KBM-7 (cell line): Measurements from ENCODE around the gene EWSR1.
"Not testable (repeated sequence)": the region's sequence is repeated elsewhere in the genome, so short reads cannot be mapped to it uniquely, and the experiment has no call there.

Experiments
- DNase-seq: peaks from one replicate; pipeline ENCODE4 v3.0.0-alpha.2; 2015
- in situ Hi-C: fragments of 300-500 bp; cut with MboI; formaldehyde crosslinking; loops from 2 replicates; pipeline ENCODE4 v1.14.3; 2020; ENCODE audit warnings: low sequenced_read_pairs, low pct_unique_long_range_greater_than_20kb, mixed read lengths

Gene EWSR1

GRCh38 chr22:29267858-29268510, at the start of gene EWSR1, which contains the start of gene RHBDD3:
TSS of gene EWSR1 (plus strand) at chr22:29268268. CDS start at chr22:29268337, 69 bp downstream.
TSS of gene RHBDD3 (minus strand) at chr22:29267981. CDS start at chr22:29265626, 2,355 bp downstream.
- peak; percentile 93 for DNase-seq
- in situ Hi-C loops, result no loop called here

DNA sequence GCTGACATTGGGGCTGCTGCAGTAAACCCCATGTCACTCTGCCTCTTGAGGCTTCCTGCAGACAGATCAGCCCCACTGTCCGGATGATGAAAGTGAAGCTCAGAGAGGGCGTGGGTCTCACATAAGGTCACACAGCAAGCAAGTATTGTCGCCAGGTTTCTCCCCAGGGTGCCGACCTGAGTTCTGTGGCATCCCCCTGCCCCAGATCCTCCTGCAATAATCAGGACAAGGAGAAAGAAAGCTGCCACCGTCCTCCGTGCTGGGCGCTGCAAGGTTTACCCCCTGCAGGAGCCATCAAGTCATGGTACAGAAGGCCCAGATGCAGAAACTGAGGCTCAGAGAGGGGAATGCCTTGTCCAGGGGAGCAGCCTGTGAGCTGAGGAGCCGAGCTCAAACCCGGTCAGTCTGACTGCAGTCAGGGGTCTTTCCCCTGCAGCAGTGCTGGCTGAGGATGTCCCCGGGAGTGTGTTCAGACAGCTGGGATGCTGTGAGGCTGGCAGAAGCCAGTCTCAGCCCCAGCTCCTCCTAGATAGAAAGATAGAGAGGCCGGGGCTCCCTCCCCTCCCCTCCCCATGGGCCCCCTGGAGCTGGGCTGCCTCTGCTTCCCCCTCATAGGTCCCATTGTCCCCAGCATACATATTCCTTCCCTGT, 49.2 kb upstream of the EWSR1 start:
- in situ Hi-C loops, result no loop called here
- no peak for DNase-seq

- in situ Hi-C loops, DNase-seq: not testable (repeated sequence)
Measured at GRCh38 chr22:29219409-29219782, 48.7 kb upstream of the EWSR1 start.

DNA sequence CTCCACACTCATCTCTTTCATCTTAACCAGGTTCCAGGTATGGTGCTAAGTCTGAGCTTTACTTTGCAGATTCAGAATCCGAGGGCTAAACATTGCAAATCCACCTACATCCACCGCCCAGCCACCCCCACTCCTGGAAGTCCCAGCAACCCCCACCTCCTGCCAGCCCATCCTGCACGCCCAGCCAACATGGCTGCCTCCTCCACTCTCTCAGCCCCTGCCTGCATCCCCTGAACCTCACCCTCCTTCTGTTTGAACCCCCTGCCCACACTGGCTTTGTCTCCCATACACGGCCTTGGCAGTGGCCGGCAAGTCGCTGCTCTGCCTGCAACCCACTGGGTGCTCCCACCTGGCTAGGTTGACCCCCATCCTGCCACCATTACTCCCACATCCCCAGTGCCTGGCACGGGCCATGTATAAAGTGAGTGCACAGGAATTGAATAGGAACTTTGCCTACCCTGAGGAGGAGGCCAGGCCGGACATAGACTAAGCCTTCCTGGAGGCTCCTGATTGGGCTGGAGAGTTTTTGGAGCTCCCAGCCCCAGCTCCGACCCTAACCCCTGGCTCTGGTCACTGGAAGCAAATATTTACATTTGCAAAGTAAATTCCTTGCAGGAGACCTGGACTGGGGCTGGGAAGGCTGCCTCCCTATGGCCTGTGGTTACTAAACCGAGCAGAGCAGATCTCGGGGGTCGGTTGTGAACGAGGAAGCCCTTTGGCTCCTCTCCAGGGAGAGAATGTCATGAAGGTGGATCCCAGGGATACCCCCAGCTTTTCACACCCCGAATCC, 48.0 kb upstream of the EWSR1 start:
- in situ Hi-C loops, result no loop called here
- DNase-seq, result no peak

- DNase-seq, result no peak
- in situ Hi-C loops, result no loop called here
Measured at GRCh38 chr22:29224121-29224858, 43.8 kb upstream of the EWSR1 start.

DNA sequence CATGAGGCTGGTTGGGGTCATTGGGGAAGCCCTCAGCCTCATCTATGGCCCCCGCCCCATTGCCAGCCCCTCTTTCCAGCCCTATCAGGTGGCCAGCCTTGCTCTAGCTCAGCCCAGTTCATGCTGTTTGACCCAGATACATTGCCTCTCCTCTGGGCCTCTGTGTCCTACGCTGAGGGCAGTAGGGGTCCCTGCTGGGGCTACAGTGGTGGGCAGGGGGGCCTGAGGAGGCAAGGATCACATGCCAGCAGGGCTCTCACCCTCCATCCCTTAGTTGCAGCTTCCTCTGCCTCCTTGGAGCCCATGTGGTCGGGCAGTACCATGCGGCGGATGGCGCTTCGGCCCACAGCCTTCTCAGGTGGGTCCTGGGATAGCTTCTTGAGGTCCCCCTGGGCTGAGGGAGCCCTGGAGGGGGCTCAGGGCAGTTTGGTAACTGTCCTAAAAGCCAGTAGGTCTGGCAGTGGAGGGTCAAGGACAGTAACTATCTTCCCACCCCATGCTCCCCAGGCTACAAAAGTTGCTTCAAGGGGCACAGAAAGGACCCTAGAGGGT, 43.1 kb upstream of the EWSR1 start:
- in situ Hi-C loops, result no loop called here
- DNase-seq, result no peak

DNA sequence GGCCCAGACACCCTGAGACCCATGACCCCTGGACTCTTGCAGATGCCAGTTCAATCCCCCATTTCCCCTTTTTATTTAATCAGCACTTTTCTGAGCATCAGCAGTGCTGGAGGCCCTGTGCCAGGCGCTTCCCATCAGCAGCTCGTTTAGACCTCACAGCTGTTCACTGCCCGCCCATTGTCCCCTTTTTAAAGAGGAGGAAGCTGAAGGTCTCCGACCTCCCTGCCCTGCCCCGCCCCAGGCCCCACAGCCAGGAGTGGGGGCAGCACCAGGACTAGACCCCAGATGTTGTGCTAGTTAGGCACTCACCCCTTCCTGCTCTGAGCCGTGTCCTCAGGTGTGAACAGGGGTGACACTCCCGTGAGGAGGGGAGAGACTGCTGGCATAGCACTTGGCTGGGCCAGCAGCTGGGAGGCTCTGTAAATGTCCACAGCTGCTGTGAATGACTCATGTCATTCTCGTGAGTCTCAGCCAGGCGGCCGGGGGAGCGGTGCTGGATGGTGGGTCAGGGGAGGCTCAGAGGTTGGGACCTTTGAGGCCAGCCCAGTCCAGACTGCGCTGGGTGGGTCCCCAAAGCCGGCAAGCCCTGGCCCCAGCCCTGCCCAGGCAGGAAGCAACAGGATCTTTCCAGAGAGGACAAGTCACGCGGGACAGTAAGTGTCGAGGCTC, 42.5 kb upstream of the EWSR1 start:
- DNase-seq, result no peak
- in situ Hi-C loops, result no loop called here

DNA sequence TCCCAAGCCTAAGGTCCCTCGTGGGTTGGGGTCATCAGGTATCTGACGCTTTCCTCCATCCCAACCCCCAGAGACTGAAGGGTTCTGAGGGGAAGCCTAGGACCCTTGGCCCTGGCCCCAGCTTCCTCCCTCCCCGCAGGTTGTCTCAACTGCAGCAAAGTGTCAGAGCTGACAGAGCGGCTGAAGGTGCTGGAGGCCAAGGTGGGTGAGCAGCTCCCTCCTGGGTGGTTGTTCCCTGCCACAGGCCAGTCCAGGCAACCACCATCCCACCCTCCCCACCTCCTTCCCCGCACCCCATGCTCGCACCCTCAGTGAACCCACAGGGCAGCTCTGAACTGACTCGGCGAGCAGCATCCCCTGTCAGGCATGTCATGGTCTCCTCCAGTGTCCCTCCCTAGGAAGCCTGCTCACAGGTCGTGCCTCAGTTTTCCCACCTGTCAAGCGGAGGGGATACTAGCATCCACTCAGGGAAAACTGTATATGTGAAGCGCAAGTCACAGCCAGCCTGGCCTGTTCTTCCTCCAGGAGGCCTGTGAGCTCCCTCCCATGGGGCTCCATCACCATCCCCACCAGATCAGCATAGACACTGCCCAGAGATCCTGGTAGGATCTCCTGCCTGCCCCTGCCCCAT, 41.6 kb upstream of the EWSR1 start:
- in situ Hi-C loops, result no loop called here
- no peak for DNase-seq

- DNase-seq, result no peak
- in situ Hi-C loops, result no loop called here
Measured at GRCh38 chr22:29230972-29231875, 36.8 kb upstream of the EWSR1 start.

DNA sequence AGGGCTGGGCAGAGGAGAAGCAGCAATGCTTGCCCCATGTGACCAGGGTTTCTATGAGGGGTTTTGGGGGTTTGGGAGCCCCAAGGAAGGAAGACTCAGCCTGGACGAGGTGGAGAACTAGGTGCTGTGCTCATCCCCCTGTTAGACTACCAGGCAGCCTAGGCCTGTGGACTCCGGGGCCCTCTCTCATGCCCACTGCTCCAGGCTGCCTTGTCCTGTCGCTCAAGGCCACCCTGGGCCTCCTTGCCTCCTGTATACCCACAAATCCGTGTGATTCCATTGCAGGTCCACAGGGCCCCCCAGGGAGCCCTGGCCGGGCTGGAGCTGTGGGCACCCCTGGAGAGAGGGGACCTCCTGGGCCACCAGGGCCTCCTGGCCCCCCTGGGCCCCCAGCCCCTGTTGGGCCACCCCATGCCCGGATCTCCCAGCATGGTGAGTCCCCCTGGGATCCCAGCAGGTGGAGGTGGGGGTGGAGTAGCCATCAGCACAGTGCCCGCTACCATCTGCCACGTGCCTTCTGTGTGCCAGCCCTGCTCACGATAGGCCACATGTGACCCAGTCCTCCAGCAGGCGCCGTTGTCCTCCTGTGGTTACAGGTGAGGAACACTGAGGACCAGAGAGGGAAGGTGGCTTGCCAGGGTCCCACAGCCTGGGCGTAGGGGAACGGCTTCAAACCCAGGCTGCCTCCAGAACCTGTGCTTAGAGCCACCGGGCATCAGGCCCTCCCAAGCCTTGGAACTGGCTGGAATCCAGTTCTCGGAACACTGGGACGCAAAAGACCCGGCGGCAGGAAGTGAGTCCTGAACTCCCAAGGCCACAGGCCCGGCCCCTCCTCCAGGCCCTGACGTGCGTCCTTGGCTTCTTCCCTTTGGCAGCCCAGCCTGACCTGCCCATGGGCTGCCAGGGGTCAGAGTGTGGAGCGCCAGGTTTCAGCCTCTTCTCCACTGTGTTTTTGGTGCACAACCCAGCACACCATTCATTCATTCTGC, 35.8 kb upstream of the EWSR1 start:
- no peak for DNase-seq
- in situ Hi-C loops, result no loop called here

DNA sequence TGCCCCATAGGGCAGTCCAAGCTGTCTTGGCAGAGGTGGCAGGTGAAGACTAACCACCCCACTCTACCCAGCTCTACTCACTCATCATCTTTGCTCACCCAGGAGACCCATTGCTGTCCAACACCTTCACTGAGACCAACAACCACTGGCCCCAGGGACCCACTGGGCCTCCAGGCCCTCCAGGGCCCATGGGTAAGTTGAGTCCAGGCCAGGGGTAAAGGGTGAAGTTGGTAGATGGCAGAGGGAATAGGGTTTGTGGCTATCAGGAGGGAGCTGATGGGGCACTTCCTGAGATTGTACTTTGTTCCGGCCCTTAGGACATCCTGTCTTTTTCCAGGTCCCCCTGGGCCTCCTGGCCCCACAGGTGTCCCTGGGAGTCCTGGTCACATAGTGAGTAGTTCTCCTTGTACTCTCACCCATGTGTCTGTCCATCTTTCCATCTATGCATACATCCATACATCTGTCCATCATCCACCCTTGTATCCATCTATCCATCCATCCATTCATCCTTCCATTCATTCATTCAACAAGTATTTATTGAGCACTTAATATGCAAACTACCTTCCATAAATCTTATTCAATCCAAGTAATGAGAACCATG, 34.7 kb upstream of the EWSR1 start:
- in situ Hi-C loops, result no loop called here

GRCh38 chr22:29240481-29240880, 27.6 kb upstream of the EWSR1 start:
- in situ Hi-C loops, DNase-seq: not testable (repeated sequence)

More for the DNA sequence above, 34.7 kb upstream of the EWSR1 start:
- no peak for DNase-seq

DNA sequence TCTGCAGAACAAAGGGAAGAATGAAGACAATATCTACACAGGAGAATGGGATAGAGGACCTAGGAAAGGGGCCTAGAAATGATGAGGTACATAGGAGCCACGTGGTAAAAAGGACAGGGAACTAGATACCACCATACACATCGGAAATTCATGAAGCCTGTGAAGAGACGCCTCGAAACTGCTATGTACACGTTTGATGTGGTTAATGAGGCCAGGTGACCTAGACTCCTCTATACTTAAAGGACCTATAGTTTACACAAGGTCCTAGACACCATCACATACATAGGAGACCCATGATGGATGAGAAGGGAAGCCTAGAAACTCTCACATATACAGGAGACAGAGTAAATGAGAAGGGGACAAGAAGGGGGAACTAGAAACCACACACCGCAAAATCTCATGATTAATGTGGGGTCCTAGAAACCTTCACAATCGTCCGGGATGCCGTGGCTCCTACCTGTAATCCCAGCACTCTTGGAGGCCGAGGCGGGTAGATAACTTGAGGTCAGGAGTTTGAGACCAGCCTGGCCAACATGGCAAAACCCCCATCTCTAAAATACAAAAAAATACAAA, 24.1 kb upstream of the EWSR1 start:
- in situ Hi-C loops, result no loop called here
- no peak for DNase-seq

DNA sequence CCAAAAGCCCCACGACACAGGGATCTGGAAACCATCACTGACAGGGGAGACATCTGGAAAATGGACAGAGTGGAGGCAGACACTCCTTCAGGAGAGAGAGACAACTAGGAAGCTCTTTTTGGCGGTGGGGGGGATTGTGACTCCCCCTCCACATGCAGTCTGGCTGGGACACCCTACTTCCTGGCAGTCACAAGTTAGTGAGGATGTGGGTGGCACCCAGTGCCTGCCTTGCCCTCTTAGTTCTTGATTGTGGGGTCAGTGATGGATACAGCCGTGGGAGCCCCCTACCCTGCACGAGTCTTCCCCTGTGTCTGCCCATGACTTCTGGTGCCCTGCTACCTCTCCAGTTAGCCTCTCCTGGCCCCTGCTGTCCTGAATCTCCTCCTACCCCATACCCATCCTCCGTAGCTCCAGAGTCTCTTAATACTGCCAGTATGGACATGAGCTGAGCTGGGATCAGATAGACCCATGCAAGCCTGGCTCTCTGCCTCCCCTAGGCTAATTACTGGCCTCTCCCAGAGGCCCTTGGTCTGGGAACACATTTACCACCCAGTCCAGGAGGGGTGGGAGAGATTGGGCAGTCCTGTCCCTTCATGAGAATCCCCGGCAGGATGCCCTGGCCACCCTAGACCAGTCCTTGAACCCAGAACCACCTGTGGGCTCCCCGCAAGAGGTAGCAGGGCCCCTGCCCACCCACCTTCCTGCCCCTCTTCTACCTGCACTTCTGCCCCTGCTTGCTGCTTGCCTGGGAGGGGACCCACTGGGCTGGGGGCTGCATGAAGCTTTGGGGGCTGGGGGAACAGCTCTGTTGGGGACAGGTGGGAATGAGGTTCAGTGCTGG, 23.1 kb upstream of the EWSR1 start:
- no peak for DNase-seq
- in situ Hi-C loops, result no loop called here
